ENCODE data around the gene CD27. TPM values are rescaled to one million over a fixed set of nuclear protein-coding genes. Genes with fewer than 3 reads are reported as not detected.
"Not testable (repeated sequence)": the region's sequence is repeated elsewhere in the genome, so short reads cannot be mapped to it uniquely, and the experiment has no call there.

Gene CD27
- total and polyA plus RNA-seq, 3 experiments from 2014 or later, result 110 to 470 (median 111) TPM

DNA sequence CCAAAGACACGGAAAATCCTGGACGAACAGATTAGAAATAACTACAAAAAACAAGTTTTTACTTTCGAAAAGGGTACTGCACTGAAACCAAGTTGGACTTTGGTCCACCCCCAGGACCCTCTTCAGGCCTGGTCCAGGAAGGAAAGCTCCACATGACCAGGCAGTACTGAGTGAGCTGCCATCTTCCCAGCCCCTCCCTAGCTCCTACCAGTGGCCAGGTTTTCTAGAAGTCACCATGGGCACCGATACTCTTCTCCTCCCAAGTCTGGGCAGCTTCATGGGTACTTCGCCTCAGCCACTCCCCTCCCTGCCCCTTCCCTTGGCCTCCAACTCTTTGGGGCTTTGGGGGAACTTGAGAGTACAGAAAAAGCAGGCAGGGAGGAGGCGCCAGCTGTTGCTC lies 19.1 kb downstream of the CD27 start:
- Histone ChIP-seq H3K9me3 (ENCODE audit: low read length) (no peaks in the 10 kb centered on the region), H3K4me3 (ENCODE audit: low read length) (peak overlapping the region; percentile 12), H3K36me3 (ENCODE audit: insufficient read depth, low read length) (peaks cover 42% of the 10 kb centered on the region), H3K4me1 (ENCODE audit: insufficient read depth, low read length) (peaks cover 84% of the 10 kb centered on the region), H3K27ac (ENCODE audit: low read depth, low read length) (peak overlapping the region; percentile 79), H3K27me3 (ENCODE audit: insufficient read depth, low read length, poor library complexity, severe bottlenecking) (no peaks in the 10 kb centered on the region)
- Mint-ChIP-seq H3K4me1 (peaks cover 84 to 94% (median 87%) of the 10 kb centered on the region in 3 donors), H3K27me3 (no peaks in the 10 kb centered on the region), H3K27ac (peak overlapping the region; percentile 94 to 99 (median 99)), H3K36me3 (peaks cover 26 to 90% (median 40%) of the 10 kb centered on the region in 3 donors), H3K4me3 (peak overlapping the region; percentile 68 to 89 (median 83)), H3K9me3 (no peaks in the 10 kb centered on the region)
- ChIA-PET CTCF (interaction anchor here (0.9 to 10.1 kb wide), 9 partner anchors 15 to 141 kb away, joined by 3 to 179 read pairs (median 4); partner anchors contain the start of genes CD27, GAPDH and TAPBPL), POLR2A (interaction anchor here (0.8 to 8.3 kb wide), 8 partner anchors 14 to 128 kb away, joined by 3 to 109 read pairs (median 5); partner anchors contain the start of genes GAPDH, MRPL51 and TAPBPL)
- DNase-seq, result no peak

DNA sequence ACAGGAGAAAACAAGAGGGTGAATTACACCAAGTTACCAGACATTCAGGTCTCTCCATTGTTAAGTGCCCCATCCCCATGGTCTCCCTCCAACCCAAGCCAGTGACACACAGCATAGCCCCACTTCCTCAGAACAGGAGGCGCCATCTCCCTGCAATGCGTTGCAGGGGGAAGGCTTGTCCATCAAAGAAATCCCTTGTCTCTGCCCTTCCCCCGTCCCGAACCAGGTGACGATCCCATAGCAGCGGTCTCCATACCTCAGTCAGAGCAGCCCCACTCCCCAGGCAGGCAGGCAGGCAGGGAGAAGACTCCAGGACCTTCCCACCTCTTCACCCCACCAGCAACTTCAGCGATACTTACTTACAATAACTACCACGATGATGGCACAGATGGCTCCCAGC lies 19.8 kb downstream of the CD27 start:
- no peak for DNase-seq
- peak overlapping the region; percentile 79 for H3K27ac ChIP-seq (ENCODE audit: low read depth, low read length)
- H3K27me3 ChIP-seq (ENCODE audit: insufficient read depth, low read length, poor library complexity, severe bottlenecking), result no peaks in the 10 kb centered on the region
- ChIA-PET CTCF (interaction anchor here (1.3 to 10.1 kb wide), 17 partner anchors 16 to 137 kb away, joined by 4 to 179 read pairs (median 13); partner anchors contain the start of genes CD27, GAPDH, MRPL51 and TAPBPL), POLR2A (interaction anchor here (0.8 to 8.3 kb wide), 6 partner anchors 15 to 130 kb away, joined by 3 to 109 read pairs (median 6); partner anchors contain the start of genes GAPDH, MRPL51 and TAPBPL)
- peak overlapping the region; percentile 17 for H3K4me3 ChIP-seq (ENCODE audit: low read length)
- H3K9me3 ChIP-seq (ENCODE audit: low read length), result no peaks in the 10 kb centered on the region
- peaks cover 20 to 88% (median 37%) of the 10 kb centered on the region in 3 donors for H3K36me3 Mint-ChIP-seq
- peak overlapping the region in 6 of 7 donors; percentile 30 to 87 (median 70) for H3K4me3 Mint-ChIP-seq
- H3K27me3 Mint-ChIP-seq, result no peaks in the 10 kb centered on the region
- H3K9me3 Mint-ChIP-seq, result no peaks in the 10 kb centered on the region
- peaks cover 85 to 94% (median 88%) of the 10 kb centered on the region in 3 donors for H3K4me1 Mint-ChIP-seq
- H3K4me1 ChIP-seq (ENCODE audit: insufficient read depth, low read length), result peaks cover 85% of the 10 kb centered on the region
- H3K27ac Mint-ChIP-seq, result peak overlapping the region; percentile 94 to 99 (median 99)
- peaks cover 37% of the 10 kb centered on the region for H3K36me3 ChIP-seq (ENCODE audit: insufficient read depth, low read length)

DNA sequence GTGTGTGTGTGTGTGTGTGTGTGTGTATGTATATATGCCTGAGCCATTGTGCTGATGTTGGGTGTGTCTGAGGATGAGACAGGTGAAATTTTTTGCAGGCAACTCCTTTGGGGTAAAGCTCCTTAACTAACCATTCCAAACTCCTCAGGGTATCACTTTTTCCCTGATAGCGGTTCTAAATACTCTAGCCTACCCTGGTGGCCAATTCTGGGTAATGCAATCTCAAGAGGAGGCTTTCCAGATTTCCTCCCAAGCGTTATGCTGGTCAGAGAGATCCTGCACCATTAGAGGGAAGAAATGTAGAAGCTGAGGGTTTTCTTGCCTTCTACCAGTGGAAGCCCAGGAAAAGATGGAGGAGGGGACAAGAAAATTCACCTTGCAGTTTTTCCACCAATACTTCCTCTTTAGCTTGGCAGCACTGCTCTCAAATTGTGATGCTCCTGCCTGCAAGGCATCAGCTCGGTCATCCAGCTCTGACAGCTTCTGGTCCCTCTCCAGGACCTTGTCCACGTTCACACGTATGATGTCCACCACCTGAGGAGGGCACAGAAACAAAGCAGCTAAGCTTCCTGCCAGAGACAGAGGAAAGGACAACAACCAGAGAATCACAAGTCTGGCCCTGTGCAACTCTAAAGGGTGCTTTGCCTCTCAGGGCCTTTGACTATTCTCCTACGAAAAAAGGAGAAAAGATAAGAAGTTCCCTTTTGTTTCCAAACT lies 20.9 kb downstream of the CD27 start:
- H3K4me1 ChIP-seq (ENCODE audit: insufficient read depth, low read length), result peaks cover 79% of the 10 kb centered on the region
- peaks cover 20 to 86% (median 37%) of the 10 kb centered on the region in 3 donors for H3K36me3 Mint-ChIP-seq

DNA sequence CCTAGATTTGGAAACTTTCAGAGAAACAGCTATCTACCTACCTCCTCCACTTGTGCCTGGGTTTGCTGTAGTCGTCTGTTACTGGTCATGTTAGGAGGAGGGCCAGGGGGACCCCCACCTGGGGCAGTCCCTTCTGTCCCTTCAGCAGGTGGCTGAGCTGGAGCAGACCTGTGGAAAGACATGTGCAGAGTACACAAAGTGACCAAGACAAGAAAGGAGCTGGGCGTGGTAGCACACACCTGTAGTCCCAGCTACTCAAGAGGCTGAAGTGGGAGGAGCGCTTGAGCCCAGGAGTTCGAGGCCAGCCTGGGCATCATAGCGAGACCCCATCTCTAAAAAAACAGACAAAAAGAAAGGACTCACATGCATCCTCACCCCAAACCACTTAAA lies 21.4 kb downstream of the CD27 start:
- CTCF ChIA-PET, result interaction anchor here (0.8 to 10.1 kb wide), 27 partner anchors 9 to 143 kb away, joined by 3 to 179 read pairs (median 8); partner anchors contain the start of genes CD27, GAPDH, MRPL51 and TAPBPL
- Mint-ChIP-seq H3K36me3 (peaks cover 15 to 80% (median 31%) of the 10 kb centered on the region in 3 donors), H3K27ac (peak overlapping the region in 7 of 8 donors; percentile 35 to 97 (median 67)), H3K4me1 (peaks cover 83 to 88% (median 86%) of the 10 kb centered on the region in 3 donors), H3K4me3 (no peak overlapping the region), H3K27me3 (no peaks in the 10 kb centered on the region), H3K9me3 (no peaks in the 10 kb centered on the region)
- Histone ChIP-seq H3K36me3 (ENCODE audit: insufficient read depth, low read length) (peaks cover 26% of the 10 kb centered on the region), H3K27me3 (ENCODE audit: insufficient read depth, low read length, poor library complexity, severe bottlenecking) (no peaks in the 10 kb centered on the region), H3K4me1 (ENCODE audit: insufficient read depth, low read length) (peaks cover 75% of the 10 kb centered on the region), H3K27ac (ENCODE audit: low read depth, low read length) (no peak overlapping the region), H3K9me3 (ENCODE audit: low read length) (no peaks in the 10 kb centered on the region), H3K4me3 (ENCODE audit: low read length) (no peak overlapping the region)
- DNase-seq, result no peak
- POLR2A ChIA-PET, result interaction anchor here (1.0 to 8.3 kb wide), 4 partner anchors 9 to 43 kb away, joined by 3 to 109 read pairs (median 5); partner anchors contain the start of gene TAPBPL

More for the DNA sequence above, 20.9 kb downstream of the CD27 start:
- Mint-ChIP-seq H3K4me1 (peaks cover 86 to 91% (median 88%) of the 10 kb centered on the region in 3 donors), H3K27me3 (no peaks in the 10 kb centered on the region), H3K9me3 (no peaks in the 10 kb centered on the region), H3K4me3 (peak overlapping the region in 6 of 7 donors; percentile 23 to 66 (median 56)), H3K27ac (peak overlapping the region; percentile 89 to 99 (median 96))
- peaks cover 27% of the 10 kb centered on the region for H3K36me3 ChIP-seq (ENCODE audit: insufficient read depth, low read length)
- peak in 4 of 5 donors; percentile 32 to 66 (median 48) for DNase-seq
- CTCF ChIA-PET, result interaction anchor here (0.6 to 10.1 kb wide), 29 partner anchors 9 to 143 kb away, joined by 3 to 179 read pairs (median 8); partner anchors contain the start of genes CD27, GAPDH, MRPL51 and TAPBPL
- no peak overlapping the region for H3K27ac ChIP-seq (ENCODE audit: low read depth, low read length)
- no peak overlapping the region for H3K4me3 ChIP-seq (ENCODE audit: low read length)
- H3K27me3 ChIP-seq (ENCODE audit: insufficient read depth, low read length, poor library complexity, severe bottlenecking), result no peaks in the 10 kb centered on the region
- POLR2A ChIA-PET, result interaction anchor here (0.7 to 8.3 kb wide), 7 partner anchors 9 to 131 kb away, joined by 3 to 109 read pairs (median 4); partner anchors contain the start of genes GAPDH and TAPBPL
- no peaks in the 10 kb centered on the region for H3K9me3 ChIP-seq (ENCODE audit: low read length)

DNA sequence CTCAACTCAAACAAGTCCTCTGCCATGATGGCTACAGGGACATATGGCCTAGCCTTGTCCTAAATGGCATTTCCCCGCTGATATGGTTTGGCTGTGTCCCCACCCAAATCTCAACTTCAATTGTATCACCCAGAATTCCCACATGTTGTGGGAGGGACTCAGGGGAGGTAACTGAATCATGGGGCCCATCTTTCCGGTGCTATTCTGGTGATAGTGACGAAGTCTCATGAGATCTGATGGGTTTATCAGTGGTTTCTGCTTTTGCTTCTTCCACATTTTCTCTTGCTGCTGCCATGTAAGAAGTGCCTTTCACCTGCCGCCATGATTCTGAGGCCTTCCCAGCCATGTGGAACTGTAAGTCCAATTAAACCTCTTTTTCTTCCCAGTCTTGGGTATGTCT lies 22.0 kb downstream of the CD27 start:
- ChIA-PET POLR2A (interaction anchor here (8.3 kb wide), 1 partner anchor 17 kb away, joined by 109 read pairs; the partner anchor contains the start of gene TAPBPL), CTCF (interaction anchor here (1.7 to 10.1 kb wide), 11 partner anchors 18 to 141 kb away, joined by 4 to 179 read pairs (median 15); partner anchors contain the start of genes CD27 and TAPBPL)
- H3K4me3 ChIP-seq (ENCODE audit: low read length); H3K27ac ChIP-seq (ENCODE audit: low read depth, low read length); DNase-seq; H3K9me3 Mint-ChIP-seq; H3K27me3 ChIP-seq (ENCODE audit: insufficient read depth, low read length, poor library complexity, severe bottlenecking); H3K27me3 Mint-ChIP-seq; H3K9me3 ChIP-seq (ENCODE audit: low read length): not testable (repeated sequence)
- Histone ChIP-seq H3K36me3 (ENCODE audit: insufficient read depth, low read length) (peaks cover 26% of the 10 kb centered on the region), H3K4me1 (ENCODE audit: insufficient read depth, low read length) (peaks cover 72% of the 10 kb centered on the region)
- H3K4me3 Mint-ChIP-seq, result peak overlapping the region in 3 of 7 donors; percentile 37 to 90 (median 76)
- H3K27ac Mint-ChIP-seq, result peak overlapping the region in 7 of 8 donors; percentile 39 to 97 (median 85)
- H3K36me3 Mint-ChIP-seq, result peaks cover 15 to 76% (median 31%) of the 10 kb centered on the region in 3 donors
- peaks cover 80 to 86% (median 84%) of the 10 kb centered on the region in 3 donors for H3K4me1 Mint-ChIP-seq

DNA sequence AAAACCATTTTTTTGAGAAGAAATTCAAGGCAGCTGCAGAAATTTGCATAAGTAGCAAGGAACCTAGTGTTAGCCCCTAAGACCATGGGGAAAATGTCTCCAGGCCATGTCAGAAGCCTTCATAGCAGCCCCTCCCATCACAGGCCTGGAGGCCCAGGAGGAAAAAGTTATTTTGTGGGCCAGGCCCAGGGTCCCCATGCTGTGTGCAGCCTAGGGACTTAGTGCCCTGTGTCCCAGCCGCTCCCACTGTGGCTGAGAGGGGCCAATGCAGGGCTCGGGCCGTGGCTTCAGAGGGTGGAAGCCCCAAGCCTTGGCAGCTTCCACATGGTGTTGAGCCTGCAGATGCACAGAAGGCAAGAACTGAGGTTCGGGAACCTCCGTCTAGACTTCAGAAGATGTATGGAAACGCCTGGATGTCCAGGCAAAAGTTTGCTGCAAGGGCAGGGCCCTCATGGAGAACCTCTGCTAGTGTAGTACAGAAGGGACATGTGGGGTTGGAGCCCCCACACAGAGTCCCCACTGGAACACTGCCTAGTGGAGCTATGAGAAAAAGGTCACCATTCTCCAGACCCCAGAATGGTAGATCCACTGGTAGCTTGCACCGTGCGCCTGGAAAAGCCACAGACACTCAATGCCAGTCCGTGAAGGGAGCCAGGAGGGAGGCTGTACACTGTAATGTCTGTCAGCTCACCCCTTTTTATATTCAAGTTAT lies 23.0 kb downstream of the CD27 start:
- peak overlapping the region; percentile 50 to 97 (median 93) for H3K27ac Mint-ChIP-seq
- H3K36me3 Mint-ChIP-seq, result peaks cover 15 to 68% (median 26%) of the 10 kb centered on the region in 3 donors
- POLR2A ChIA-PET, result interaction anchor here (1.7 kb wide), 1 partner anchor 68 kb away, joined by 4 read pairs; no protein-coding TSS in a partner anchor
- H3K27me3 ChIP-seq (ENCODE audit: insufficient read depth, low read length, poor library complexity, severe bottlenecking); H3K27me3 Mint-ChIP-seq; H3K9me3 Mint-ChIP-seq; DNase-seq; H3K9me3 ChIP-seq (ENCODE audit: low read length); H3K4me3 ChIP-seq (ENCODE audit: low read length); H3K27ac ChIP-seq (ENCODE audit: low read depth, low read length): not testable (repeated sequence)
- peaks cover 26% of the 10 kb centered on the region for H3K36me3 ChIP-seq (ENCODE audit: insufficient read depth, low read length)
- peaks cover 71 to 79% (median 74%) of the 10 kb centered on the region in 3 donors for H3K4me1 Mint-ChIP-seq
- CTCF ChIA-PET, result interaction anchor here (1.3 to 4.9 kb wide), 3 partner anchors 23 to 70 kb away, joined by 4 to 53 read pairs (median 29); partner anchors contain the start of gene CD27
- peaks cover 62% of the 10 kb centered on the region for H3K4me1 ChIP-seq (ENCODE audit: insufficient read depth, low read length)
- peak overlapping the region; percentile 27 to 93 (median 92) for H3K4me3 Mint-ChIP-seq

DNA sequence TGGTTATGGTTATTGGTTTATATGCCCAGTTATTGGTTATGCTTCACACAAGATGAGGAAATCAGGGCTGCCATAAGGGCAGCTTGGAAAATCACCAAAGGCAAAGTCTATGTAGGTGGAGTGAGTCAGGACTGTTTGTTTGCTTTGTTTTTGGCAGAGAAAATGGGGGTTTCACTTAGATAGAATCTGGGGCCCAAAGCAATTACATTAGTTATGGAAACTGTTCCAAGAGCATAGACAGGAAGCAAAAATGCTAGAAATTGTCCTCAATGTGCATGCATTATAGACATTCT lies 23.5 kb downstream of the CD27 start:
- no peaks in the 10 kb centered on the region for H3K27me3 ChIP-seq (ENCODE audit: insufficient read depth, low read length, poor library complexity, severe bottlenecking)
- peaks cover 57% of the 10 kb centered on the region for H3K4me1 ChIP-seq (ENCODE audit: insufficient read depth, low read length)
- Mint-ChIP-seq H3K9me3 (no peaks in the 10 kb centered on the region), H3K4me1 (peaks cover 66 to 74% (median 69%) of the 10 kb centered on the region in 3 donors), H3K27me3 (no peaks in the 10 kb centered on the region), H3K27ac (peak overlapping the region in 7 of 8 donors; percentile 84 to 97 (median 94)), H3K36me3 (peaks cover 15 to 64% (median 25%) of the 10 kb centered on the region in 3 donors), H3K4me3 (peak overlapping the region; percentile 89 to 97 (median 93))
- POLR2A ChIA-PET, result interaction anchor here (1.7 kb wide), 1 partner anchor 68 kb away, joined by 4 read pairs; no protein-coding TSS in a partner anchor
- DNase-seq, result no peak
- no peaks in the 10 kb centered on the region for H3K9me3 ChIP-seq (ENCODE audit: low read length)
- CTCF ChIA-PET, result interaction anchor here (1.3 to 4.9 kb wide), 3 partner anchors 23 to 70 kb away, joined by 4 to 53 read pairs (median 29); partner anchors contain the start of gene CD27
- peaks cover 26% of the 10 kb centered on the region for H3K36me3 ChIP-seq (ENCODE audit: insufficient read depth, low read length)
- no peak overlapping the region for H3K27ac ChIP-seq (ENCODE audit: low read depth, low read length)
- H3K4me3 ChIP-seq (ENCODE audit: low read length), result peak overlapping the region; percentile 86

Data from CD8-positive, alpha-beta memory T cell (primary cell).